Measurements from ENCODE around the gene CSNK2A3.

The CSNK2A3 gene

GRCh38 chr11:11332141-11332710 is 20.8 kb downstream of the CSNK2A3 start:
- DNase-seq = no peak

DNA sequence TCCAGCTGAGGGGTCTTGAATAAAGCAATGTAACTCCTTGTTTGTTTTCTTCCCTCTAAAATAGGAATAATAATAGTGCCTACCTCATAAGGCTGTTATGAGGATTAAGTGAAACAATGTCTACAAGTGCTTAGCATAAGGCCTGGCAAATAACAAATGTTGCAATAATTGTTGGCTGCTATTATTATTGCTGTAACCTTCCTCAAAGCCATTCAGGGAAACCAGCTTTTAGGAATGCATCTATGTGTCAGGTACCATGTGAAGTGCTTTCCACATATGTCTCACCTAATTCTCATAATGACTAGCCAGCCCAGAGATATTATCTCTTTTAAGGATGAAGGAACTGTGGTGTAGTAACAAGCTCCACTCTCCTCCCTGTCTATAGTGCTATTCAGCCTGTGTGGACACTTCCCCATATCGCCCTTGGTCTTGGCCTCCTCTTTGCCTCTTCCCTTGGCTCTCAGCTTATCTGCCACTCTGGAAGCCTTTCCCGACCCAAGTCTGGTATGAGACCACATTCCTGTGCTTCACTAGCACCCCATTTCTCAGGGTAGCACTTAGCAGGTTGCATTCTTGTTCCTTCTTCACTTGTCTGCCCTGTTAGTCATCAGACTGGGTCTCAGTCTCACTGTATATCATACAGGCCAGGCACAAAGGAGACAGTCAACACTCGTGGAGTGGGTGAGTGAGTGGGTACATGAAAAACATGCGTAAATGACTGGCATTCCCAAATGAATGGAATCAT is 23.8 kb downstream of the CSNK2A3 start:
- no peak for DNase-seq

- no peak for DNase-seq
Observed at GRCh38 chr11:11324090-11324489, 29.0 kb downstream of the CSNK2A3 start.

GRCh38 chr11:11322101-11322500 is 30.9 kb downstream of the CSNK2A3 start:
- no peak for DNase-seq

DNA sequence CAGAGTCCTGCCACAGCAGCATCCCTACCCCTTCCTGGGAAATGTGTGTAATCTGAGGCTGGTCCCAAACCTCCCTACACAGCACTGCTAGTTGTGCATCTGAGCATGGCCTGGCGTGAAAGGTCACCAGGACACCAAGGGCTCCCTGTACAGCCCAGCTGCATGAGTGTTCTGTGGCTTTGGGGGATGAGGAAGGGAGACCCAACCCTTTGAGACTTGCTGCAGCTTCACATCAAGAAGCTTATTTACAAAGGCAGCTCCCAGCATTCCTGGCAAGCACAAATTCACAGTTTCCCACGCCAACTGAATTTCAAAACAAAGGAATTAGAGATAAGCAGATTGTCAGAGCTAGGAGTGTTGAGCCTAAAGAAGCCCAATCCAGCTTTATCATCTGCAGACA is 32.2 kb downstream of the CSNK2A3 start:
- DNase-seq = no peak

DNA sequence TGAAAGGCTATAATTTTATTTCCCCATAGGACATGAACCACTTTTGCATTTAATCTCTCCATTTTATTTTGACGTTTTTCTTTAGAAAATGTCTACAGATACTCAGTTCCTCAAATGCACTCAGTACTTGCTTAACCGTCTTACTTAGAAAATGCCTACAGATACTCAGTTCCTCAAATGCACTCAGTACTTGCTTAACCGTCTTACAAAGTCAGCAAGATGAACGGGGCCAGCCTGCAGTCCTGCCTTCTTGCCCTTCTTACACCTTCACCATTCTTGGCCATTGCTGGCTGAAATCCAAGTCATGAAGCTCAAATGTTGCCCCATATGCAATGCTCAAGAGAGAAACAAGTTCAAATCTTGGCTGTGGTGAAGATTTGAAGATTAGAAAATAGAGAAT is 34.1 kb downstream of the CSNK2A3 start:
- DNase-seq = no peak

DNA sequence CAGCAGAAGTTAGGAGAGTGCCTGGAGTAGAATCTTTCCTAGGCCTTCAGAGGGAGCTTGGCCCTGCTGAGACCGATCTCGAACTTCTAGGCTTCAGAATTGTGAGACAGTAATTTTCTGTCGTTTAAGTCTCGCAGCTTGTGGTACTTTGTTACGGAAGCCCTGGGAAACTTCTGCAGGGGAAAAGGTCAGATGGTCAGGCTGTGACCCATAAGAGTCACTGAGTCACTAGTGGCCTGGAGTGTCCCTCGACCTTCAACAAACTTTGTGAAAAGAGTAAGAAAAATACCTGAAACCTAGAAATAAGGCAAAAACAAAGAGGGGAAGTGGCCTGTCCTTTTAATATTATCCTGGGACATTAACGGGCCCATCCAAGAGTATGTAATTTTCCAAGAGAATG is 34.6 kb downstream of the CSNK2A3 start:
- DNase-seq = no peak

GRCh38 chr11:11316651-11317230 is 36.3 kb downstream of the CSNK2A3 start:
- no peak for DNase-seq

DNA sequence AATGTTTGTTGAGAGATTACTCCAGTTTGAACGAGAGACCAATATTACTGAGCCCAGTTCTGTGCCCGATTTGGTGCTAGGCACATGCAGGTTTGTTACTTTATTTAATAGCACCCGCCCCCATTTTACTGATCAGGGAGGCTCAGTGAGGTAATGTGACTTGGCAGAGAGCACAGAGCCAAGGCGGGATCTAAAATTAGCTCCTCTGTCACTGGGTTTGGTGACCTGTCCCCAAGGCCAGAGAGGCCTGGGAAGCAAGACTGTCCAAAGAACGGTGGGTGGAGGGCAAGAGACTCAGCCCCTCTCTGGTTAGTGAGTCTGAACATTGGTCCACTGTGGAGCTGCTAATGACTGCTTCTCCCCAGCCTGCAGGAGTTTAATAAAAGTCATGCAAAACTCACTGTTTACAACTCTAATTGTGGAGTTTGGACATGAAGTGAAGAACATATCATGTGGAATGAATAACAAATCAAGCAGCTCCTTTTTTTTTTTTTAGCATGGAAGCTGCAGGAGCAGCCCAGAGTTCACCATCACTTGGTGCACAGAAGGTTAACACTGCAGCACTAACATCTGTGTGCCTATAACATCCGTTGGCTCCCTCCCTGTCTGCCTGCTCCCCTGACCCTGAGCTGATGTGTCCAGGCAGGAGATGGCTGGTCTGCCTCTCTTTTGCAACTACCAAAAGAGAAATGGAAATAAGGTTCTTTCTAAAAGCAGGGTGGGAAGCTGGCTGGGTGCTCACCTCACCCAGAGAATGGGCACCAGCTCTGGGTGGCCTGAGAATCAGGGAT is 39.0 kb downstream of the CSNK2A3 start:
- DNase-seq = no peak

GRCh38 chr11:11313426-11313825 is 39.6 kb downstream of the CSNK2A3 start:
- DNase-seq = no peak

DNA sequence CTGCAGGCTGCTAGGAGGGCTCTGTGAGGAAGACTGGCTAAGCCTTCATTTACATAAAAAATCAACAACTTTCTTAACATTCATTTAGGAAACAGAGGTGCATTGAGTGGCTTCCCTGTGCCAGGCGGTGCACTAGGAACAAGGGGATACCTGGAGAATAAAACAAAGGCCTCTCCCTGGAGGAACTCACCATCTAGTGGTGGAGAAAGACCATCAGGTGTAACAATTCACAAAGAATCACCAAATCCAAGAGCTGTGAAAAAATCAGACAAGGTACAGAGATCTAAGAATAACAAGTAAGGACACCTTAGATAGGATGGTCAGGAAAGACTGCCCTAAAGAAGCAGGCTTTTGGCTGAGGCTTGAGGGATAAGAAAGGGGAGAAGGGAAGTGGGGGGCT is 40.3 kb downstream of the CSNK2A3 start:
- DNase-seq = no peak

DNA sequence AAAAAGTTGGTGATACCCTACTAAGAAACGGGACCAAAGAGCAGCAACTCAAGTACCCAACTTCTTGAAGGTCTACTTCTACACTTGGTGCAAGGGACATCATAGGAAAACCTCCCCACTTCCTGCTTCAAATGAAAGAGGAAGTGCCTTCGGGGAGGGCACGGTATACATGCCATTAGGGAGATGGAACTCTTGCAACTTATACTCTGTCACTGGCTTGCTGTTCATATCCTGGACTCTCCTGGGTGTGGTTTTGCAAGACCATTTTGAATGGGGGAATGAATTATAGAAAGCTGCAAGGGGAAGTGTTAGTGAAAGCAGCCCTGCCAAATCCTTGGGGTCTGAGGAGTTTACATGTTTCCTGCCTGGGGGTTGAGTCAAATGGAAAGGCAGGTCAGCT is 41.9 kb downstream of the CSNK2A3 start:
- DNase-seq = no peak

DNA sequence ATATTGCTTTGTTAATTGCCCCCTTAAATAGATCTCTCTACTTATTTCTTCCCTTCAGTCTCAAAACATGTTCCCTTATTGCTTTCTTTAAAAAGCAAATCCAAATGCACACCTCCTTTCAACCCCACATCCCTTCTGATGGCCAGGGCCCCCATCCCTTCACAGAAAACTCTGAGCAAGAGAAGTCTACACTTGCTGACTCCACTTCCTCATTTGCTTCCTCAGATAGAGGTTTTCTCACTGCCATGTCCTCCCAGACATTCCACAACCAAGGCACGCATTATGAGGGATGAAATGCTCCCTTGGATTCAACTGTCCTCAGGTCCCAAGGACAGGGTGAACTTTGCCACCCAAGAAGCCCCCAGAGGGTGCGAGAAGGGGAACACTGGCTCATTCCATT is 43.1 kb downstream of the CSNK2A3 start:
- DNase-seq = no peak

- no peak for DNase-seq
Observed at GRCh38 chr11:11308249-11308648, 44.8 kb downstream of the CSNK2A3 start.

DNA sequence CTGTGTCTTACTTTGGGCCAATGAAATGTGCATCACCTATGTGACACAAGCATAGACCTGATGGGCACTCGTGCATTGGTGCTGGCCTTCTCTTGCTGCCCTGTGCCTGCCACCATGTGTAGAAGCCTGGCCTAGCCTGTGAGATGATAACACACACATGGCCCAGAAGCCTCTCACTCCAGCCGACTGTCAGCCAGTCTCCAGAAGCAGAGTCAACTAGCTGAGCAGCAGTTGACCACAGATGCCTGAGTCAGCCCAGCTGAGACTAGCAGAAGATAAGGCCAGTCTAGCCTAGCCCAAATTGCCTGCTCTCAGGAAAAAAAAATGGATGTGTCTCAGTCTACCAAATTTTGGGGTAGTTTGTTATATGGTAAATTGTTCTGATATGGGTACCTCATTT is 46.2 kb downstream of the CSNK2A3 start:
- DNase-seq = no peak

- no peak for DNase-seq
Observed at GRCh38 chr11:11304550-11304949, 48.5 kb downstream of the CSNK2A3 start.

- DNase-seq = no peak
Observed at GRCh38 chr11:11302565-11302964, 50.5 kb downstream of the CSNK2A3 start.

Measured in NCI-H2227 treated with DMSO at 0.1 percent for 48 hours (cell line).